ENCODE data around the gene OBSL1. TPM values are rescaled to one million over a fixed set of nuclear protein-coding genes. Genes with fewer than 3 reads are reported as not detected.

The OBSL1 gene
- total RNA-seq, 1 donor, result 39.2 TPM

GRCh38 chr2:219544567-219544966 lies 26.8 kb downstream of the OBSL1 start:
- peak overlapping the region; percentile 80 for H3K4me3 ChIP-seq (ENCODE audit: low read depth, low read length)
- DNase-seq (ENCODE audit: low read depth), result no peak
- TF ChIP-seq, protein P1, sequence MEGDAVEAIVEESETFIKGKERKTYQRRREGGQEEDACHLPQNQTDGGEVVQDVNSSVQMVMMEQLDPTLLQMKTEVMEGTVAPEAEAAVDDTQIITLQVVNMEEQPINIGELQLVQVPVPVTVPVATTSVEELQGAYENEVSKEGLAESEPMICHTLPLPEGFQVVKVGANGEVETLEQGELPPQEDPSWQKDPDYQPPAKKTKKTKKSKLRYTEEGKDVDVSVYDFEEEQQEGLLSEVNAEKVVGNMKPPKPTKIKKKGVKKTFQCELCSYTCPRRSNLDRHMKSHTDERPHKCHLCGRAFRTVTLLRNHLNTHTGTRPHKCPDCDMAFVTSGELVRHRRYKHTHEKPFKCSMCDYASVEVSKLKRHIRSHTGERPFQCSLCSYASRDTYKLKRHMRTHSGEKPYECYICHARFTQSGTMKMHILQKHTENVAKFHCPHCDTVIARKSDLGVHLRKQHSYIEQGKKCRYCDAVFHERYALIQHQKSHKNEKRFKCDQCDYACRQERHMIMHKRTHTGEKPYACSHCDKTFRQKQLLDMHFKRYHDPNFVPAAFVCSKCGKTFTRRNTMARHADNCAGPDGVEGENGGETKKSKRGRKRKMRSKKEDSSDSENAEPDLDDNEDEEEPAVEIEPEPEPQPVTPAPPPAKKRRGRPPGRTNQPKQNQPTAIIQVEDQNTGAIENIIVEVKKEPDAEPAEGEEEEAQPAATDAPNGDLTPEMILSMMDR (IDR thresholded peaks at IDR 0.05; ENCODE audit: insufficient read depth, low read length), result no peak

DNA sequence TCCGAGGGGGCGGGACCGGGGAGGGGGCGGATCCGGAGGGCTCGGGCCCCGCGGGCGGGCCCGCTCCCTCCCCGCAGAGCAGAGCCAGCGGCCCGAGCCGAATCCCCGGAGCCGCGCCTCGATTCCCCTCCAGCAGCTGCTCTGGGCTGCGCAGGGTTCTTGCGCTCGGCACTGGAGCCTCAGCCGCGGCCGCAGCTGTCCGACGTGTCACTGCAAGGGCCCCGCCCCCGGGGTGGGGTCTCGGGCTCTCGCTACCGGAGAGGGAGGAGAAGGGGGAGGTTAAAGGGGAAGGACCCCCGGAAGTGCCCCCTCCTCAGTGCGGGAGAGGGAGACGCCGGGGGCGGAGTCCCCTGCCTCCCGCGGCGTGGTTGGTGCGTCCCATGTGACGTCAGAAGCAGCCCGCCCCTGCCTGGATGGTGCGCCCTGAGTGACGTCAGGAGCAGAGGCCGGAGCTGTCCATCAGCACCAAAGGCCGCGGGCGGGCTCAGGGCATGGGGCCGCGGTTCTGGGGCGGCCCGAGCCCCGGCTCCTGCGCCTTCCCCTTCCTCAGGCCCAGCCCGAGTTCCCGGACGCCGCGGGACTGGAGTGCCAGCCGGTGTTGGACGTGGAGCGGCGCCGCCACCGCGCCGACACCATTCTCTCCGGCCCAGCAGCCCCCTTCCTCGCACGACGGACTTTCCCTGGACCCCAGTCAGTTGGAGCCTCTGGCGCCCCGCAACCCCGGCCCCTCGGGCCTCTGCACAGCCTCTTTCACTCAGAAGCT lies 27.6 kb downstream of the OBSL1 start, which contains the start of the genes CHPF and TMEM198:
TSS of gene CHPF (minus strand) at position 214 of the 763 bp plus-strand sequence. CDS start 271 bp downstream, outside the sequence.
TSS of gene TMEM198 (plus strand) at position 433 of the 763 bp plus-strand sequence. CDS start 700 bp downstream, outside the sequence.
- peak; percentile 97 for DNase-seq (ENCODE audit: low read depth)
- TF ChIP-seq, protein P1 (IDR thresholded peaks at IDR 0.05; ENCODE audit: insufficient read depth, low read length), result no peak
- H3K4me3 ChIP-seq (ENCODE audit: low read depth, low read length), result peak within 1 kb of the TSS; percentile 80

DNA sequence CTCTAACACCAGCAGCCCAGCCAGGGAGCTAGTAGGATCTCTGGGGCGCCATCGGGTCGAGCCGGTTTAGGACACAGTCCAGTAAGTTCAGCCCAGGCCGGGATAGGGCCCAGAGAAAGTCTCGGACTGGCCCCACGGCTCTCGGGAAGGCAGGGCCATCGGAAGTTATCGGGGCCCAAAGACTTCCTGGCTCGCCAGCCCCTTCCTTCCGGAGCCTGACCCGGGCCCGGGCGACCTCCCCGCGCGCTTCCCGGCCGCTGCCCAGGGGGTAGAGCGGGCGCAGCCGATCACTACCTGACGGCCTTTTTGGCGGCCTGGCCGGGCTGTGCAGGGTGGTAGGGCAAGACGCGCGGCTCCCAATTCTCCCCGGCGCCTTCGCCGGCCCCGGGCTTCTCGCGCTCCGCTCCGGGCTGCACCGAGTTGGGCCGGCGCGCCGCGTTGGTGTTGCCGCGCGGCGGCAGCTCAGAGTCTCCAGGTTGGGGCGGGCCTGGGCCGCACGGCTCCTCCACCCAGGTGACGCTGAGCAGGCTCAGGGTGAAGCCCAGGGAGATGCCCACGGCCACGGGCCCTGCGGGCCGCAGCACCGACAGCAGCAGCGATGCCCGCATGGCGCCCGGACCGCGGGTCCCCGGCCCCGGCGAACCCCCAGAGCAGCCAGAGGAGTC lies 28.3 kb downstream of the OBSL1 start:
- H3K4me3 ChIP-seq (ENCODE audit: low read depth, low read length), result peak overlapping the region; percentile 80
- TF ChIP-seq, protein P1 (IDR thresholded peaks at IDR 0.05; ENCODE audit: insufficient read depth, low read length), result no peak
- DNase-seq (ENCODE audit: low read depth), result peak; percentile 25

DNA sequence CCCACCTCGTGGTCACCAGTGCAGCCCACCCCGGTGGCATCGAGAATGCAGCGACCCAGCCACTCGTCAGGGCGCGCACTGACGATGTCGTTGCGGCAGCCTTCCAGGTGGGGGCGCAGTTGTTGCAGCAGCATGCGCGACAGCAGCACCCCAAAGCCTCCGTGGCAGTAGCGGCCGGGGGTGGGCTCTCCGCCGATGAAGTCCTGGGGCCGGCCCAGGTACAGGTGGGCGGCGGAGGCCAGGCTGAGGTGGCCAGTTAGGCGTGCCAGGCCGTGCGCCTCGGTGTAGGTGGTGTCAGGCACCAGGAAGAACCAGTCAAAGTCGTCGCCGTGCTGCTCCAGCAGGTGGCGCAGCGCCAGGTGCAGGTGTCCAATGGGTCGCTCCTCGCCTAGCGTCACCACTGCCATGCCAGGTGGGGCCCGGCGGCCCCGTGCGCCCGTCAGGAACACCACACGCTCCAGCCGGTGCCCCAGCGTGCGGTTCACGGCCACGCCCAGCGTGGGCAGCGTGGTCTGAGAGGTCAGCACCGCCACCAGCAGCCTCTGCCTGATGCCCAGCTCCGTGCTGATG lies 29.6 kb downstream of the OBSL1 start:
- H3K4me3 ChIP-seq (ENCODE audit: low read depth, low read length), result peak overlapping the region; percentile 80
- peak; percentile 52 for DNase-seq (ENCODE audit: low read depth)
- TF ChIP-seq, protein P1 (IDR thresholded peaks at IDR 0.05; ENCODE audit: insufficient read depth, low read length), result peak; percentile 83

GRCh38 chr2:219540784-219541504 lies 30.4 kb downstream of the OBSL1 start:
- H3K4me3 ChIP-seq (ENCODE audit: low read depth, low read length), result no peak overlapping the region
- TF ChIP-seq, protein P1 (IDR thresholded peaks at IDR 0.05; ENCODE audit: insufficient read depth, low read length), result no peak
- DNase-seq (ENCODE audit: low read depth), result no peak

GRCh38 chr2:219539926-219540678 lies 31.2 kb downstream of the OBSL1 start:
- TF ChIP-seq, protein P1 (IDR thresholded peaks at IDR 0.05; ENCODE audit: insufficient read depth, low read length), result no peak
- H3K4me3 ChIP-seq (ENCODE audit: low read depth, low read length), result no peak overlapping the region
- DNase-seq (ENCODE audit: low read depth), result no peak

All from fibroblast of the aortic adventitia (primary cell).